GM12878 (cell line): Measurements from ENCODE around the gene ITGA11. TPM values are rescaled to one million over a fixed set of nuclear protein-coding genes. Genes with fewer than 3 reads are reported as not detected.

ENCODE experiments used
- ATAC-seq: fragments of 200-7000 bp; cut with Tn5 transposase; 3 replicates; pipeline ENCODE4 v1.9.1; 2020; ENCODE audit warnings: mild to moderate bottlenecking, moderate library complexity
- BruUV-seq: library from RNA; stranded (reverse); fragments of 400-500 nt; replicated peaks from 2 replicates; lab custom pipeline; 2021; lab: Mats Ljungman, UMichigan
- CTCF ChIA-PET: fragments of 300-600 bp; sonication (Branson Sonifier 250); formaldehyde crosslinking; extraction: SDS; loops from one replicate; lab custom pipeline; 2021; ENCODE audit warnings: inconsistent platforms; lab: Yijun Ruan, JAX
- POLR2A ChIA-PET: fragments of 350-600 bp; formaldehyde crosslinking; extraction: SDS; loops from one replicate; lab custom pipeline; 2021; ENCODE audit warnings: inconsistent platforms; lab: Charles Lee
- RAD21 ChIA-PET: fragments of 300-600 bp; sonication (Branson Sonifier 250); formaldehyde crosslinking; loops from one replicate; lab custom pipeline; 2023; ENCODE audit warnings: antibody characterized with exemption; ENCODE audit not compliant: unreplicated experiment; lab: Charles Lee
- SMC1A ChIA-PET: fragments of 300-600 bp; sonication (Branson Sonifier 250); formaldehyde crosslinking; loops from one replicate; lab custom pipeline; 2023; ENCODE audit not compliant: unreplicated experiment, uncharacterized antibody; lab: Charles Lee
- DNase-seq: peaks from one replicate; pipeline ENCODE4 v3.0.0-alpha.2; 2011; ENCODE audit warnings: low read depth, low spot score
- FAIRE-seq: peaks from 3 replicates; lab custom pipeline; 2011; peaks lifted over from hg19 to GRCh38; lab: Jason Lieb, UNC
- H2AFZ ChIP-seq: 2 replicates; pipeline ENCODE4 v1.6.0; 2011; ENCODE audit warnings: low read depth, low read length, control low read depth; ENCODE audit not compliant: control insufficient read depth
- H3K27ac ChIP-seq: 2 replicates; pipeline ENCODE4 v1.5.1; 2011; ENCODE audit warnings: control low read depth; ENCODE audit not compliant: control insufficient read depth, insufficient read depth
- H3K27me3 ChIP-seq, 2 experiments: replicated peaks in 1 of 2; 2 replicates each; pipeline versions ENCODE4 v1.6.0 to v1.6.1; 2011; ENCODE audit warnings: low read length in 1 of 2; ENCODE audit not compliant: control insufficient read depth in 2 of 2, insufficient read depth in 2 of 2
- H3K36me3 ChIP-seq, 2 experiments: 2 replicates each; pipeline ENCODE4 v1.5.1; 2011; ENCODE audit warnings: low read length in 1 of 2; ENCODE audit not compliant: control insufficient read depth in 2 of 2, insufficient read depth in 2 of 2
- H3K4me1 ChIP-seq: 2 replicates; pipeline ENCODE4 v1.6.1; 2011; ENCODE audit warnings: mild to moderate bottlenecking, low read length, moderate library complexity, mixed read lengths; ENCODE audit not compliant: control insufficient read depth, insufficient read depth
- H3K4me2 ChIP-seq: 2 replicates; pipeline ENCODE4 v1.6.0; 2011; ENCODE audit warnings: control low read depth; ENCODE audit not compliant: control insufficient read depth, insufficient read depth
- H3K4me3 ChIP-seq: fragments of 200-600 bp; sonication (generic); 2 replicates; pipeline ENCODE4 v1.5.1; 2016
- H3K79me2 ChIP-seq: 2 replicates; pipeline ENCODE4 v1.6.0; 2011; ENCODE audit warnings: low read length; ENCODE audit not compliant: control insufficient read depth, insufficient read depth
- H3K9ac ChIP-seq: 2 replicates; pipeline ENCODE4 v1.8.0; 2011; ENCODE audit warnings: low read length, control low read depth, mixed read lengths; ENCODE audit not compliant: control insufficient read depth, insufficient read depth
- H3K9me3 ChIP-seq: replicated peaks from 3 replicates; pipeline ENCODE4 v1.5.1; 2011; ENCODE audit warnings: mild to moderate bottlenecking, low read length; ENCODE audit not compliant: control insufficient read depth, insufficient read depth
- H4K20me1 ChIP-seq: 2 replicates; pipeline ENCODE4 v1.6.0; 2011; ENCODE audit not compliant: control insufficient read depth, insufficient read depth
- BCL11A ChIP-seq: IDR thresholded peaks from 2 replicates; pipeline ENCODE4 v1.6.1; 2011; ENCODE audit warnings: low read depth, low read length
- HCFC1 ChIP-seq: fragments of 150-350 bp; IDR thresholded peaks from 2 replicates; pipeline ENCODE4 v1.6.1; 2014; ENCODE audit warnings: low read length
- LARP7 ChIP-seq: fragments of 450-650 bp; IDR thresholded peaks from 2 replicates; pipeline ENCODE4 v1.6.1; 2017; ENCODE audit warnings: mild to moderate bottlenecking
- MTA3 ChIP-seq: IDR thresholded peaks from 2 replicates; pipeline ENCODE4 v1.6.1; 2012; ENCODE audit warnings: low read length, inconsistent platforms, borderline replicate concordance
- NKRF ChIP-seq: fragments of 450-650 bp; conservative IDR thresholded peaks from 2 replicates; pipeline ENCODE4 v1.6.1; 2017; ENCODE audit warnings: mild to moderate bottlenecking, moderate library complexity
- PRDM15 ChIP-seq: fragments of 450-650 bp; formaldehyde crosslinking; IDR thresholded peaks from 2 replicates; pipeline ENCODE4 v1.4.0; 2020; ENCODE audit warnings: mild to moderate bottlenecking, moderate library complexity
- RAD21 ChIP-seq: IDR thresholded peaks from 2 replicates; pipeline ENCODE4 v1.6.1; 2011; ENCODE audit warnings: mild to moderate bottlenecking, low read depth, low read length, moderate library complexity; ENCODE audit not compliant: insufficient read depth
- ZBTB33 ChIP-seq: fragments of 450-650 bp; IDR thresholded peaks from 2 replicates; pipeline ENCODE4 v1.6.1; 2017; ENCODE audit warnings: mild to moderate bottlenecking
- ZNF207 ChIP-seq: fragments of 450-650 bp; IDR thresholded peaks from 2 replicates; pipeline ENCODE4 v1.6.1; 2014; ENCODE audit warnings: antibody characterized with exemption, mild to moderate bottlenecking, borderline replicate concordance
- ZSCAN29 ChIP-seq: fragments of 450-650 bp; IDR thresholded peaks from 2 replicates; pipeline ENCODE4 v1.6.1; 2017; ENCODE audit warnings: mild to moderate bottlenecking, moderate library complexity
- WGBS: methylation state at CpG from one replicate; pipeline ENCODE4 v1.1.6; 2016; ENCODE audit warnings: low lambda C conversion rate; ENCODE audit not compliant: insufficient replicate concordance, insufficient coverage; ENCODE audit errors: missing lambda C conversion rate; 5-methylcytosine and 5-hydroxymethylcytosine counted together
- in situ Hi-C: fragments of 300-500 bp; cut with MboI; formaldehyde crosslinking; loops from 9 replicates; pipeline ENCODE4 v1.14.3; 2018; ENCODE audit warnings: mixed read lengths
- intact Hi-C: fragments of 100-400 bp; cut with micrococcal nuclease; formaldehyde crosslinking; loops from one replicate; pipeline ENCODE4 v1.14.2; 2022; ENCODE audit not compliant: unreplicated experiment
- polyA plus RNA-seq, 11 experiments: library from polyadenylated mRNA; depleted of rRNA in 4 of 11; unstranded in 6 of 11; stranded (reverse) in 5 of 11; fragments of >200 nt; fragmentation: Nextera tagmentation in 4 of 11; fragmentation: Illumina TruSeq in 1 of 11; extraction: Ambion mirVana in 4 of 11; extraction: Trizol in 1 of 11; gene quantifications; 1 replicate in 1 of 11; 2 replicates in 10 of 11; pipeline versions ENCODE4 v1.2.1 to v1.2.3, GENCODE V29; 2011 to 2016; ENCODE audit warnings: inconsistent platforms in 2 of 11, missing spikeins in 2 of 11, low read depth in 1 of 11
- total RNA-seq, 4 experiments: library from RNA; depleted of rRNA in 3 of 4; stranded (reverse); fragments of >200 nt in 3 of 4; fragmentation: Illumina TruSeq in 1 of 4; extraction: Trizol in 1 of 4; gene quantifications; 2 replicates each; pipeline versions ENCODE4 v1.2.1 to v1.2.3, GENCODE V29; 2013 to 2021

Gene ITGA11
- total and polyA plus RNA-seq, 10 of the 15 experiments (the other 5 are each of a cell fraction or from before 2014, with no cell fraction given), result under 0.01 to 0.36 (median 0.13) TPM; not detected in 1

- BruUV-seq, result no TSS peak
- in situ Hi-C loops (no loop called here), intact Hi-C loops (no loop called here)
- RAD21 ChIA-PET, result no interaction called here
- DNase-seq (no peak), ATAC-seq (no peak), FAIRE-seq (no peak)
- Histone ChIP-seq H3K79me2 (no peaks in the 10 kb centered on the region), H3K4me3 (no peak overlapping the region), H3K4me2 (no peak overlapping the region), H3K36me3 (no peaks in the 10 kb centered on the region), H3K4me1 (no peaks in the 10 kb centered on the region), H3K9me3 (no peaks in the 10 kb centered on the region), H3K27ac (no peak overlapping the region), H3K27me3 (peaks cover 0 to 9% of the 10 kb centered on the region in 2 experiments; a peak in 3 of 4 replicates), H4K20me1 (no peaks in the 10 kb centered on the region), H2AFZ (no peak overlapping the region), H3K9ac (no peak overlapping the region)
- POLR2A ChIA-PET, result no interaction called here
- TF ChIP-seq NKRF, result no peak
- TF ChIP-seq ZBTB33, result no peak
- TF ChIP-seq ZNF207, result no peak
- no peak for TF ChIP-seq BCL11A
- no peak for TF ChIP-seq PRDM15 (CRISPR knock-in tag)
- no peak for TF ChIP-seq HCFC1
- no peak for TF ChIP-seq ZSCAN29
- no peak for TF ChIP-seq RAD21
- no peak for TF ChIP-seq LARP7
- no peak for TF ChIP-seq MTA3
- SMC1A ChIA-PET, result interaction anchor here (1.4 kb wide), 1 partner anchor 8 kb away, joined by 4 read pairs; no protein-coding TSS in a partner anchor
- 41% methylated on average over 4 of the region's 5 CpGs for WGBS
- CTCF ChIA-PET, result no interaction called here
These were observed 64.0 kb downstream of the ITGA11 start for GRCh38 chr15:68367992-68368391.
